Fibroblast of skin of back (primary cell): Measurements from ENCODE around the gene PRR23A. TPM values are rescaled to one million over a fixed set of nuclear protein-coding genes. Genes with fewer than 3 reads are reported as not detected.
A peak's percentile ranks its signal among the peaks of the same experiment; 100 is the strongest.
"Not testable (repeated sequence)": the region's sequence is repeated elsewhere in the genome, so short reads cannot be mapped to it uniquely, and the experiment has no call there.

Experiments used
- DNase-seq: peaks from one replicate; pipeline ENCODE4 v3.0.0-alpha.2; 2013
- polyA plus RNA-seq, 2 experiments: library from polyadenylated mRNA; unstranded; fragments of 120-200 nt; gene quantifications; one replicate each; pipeline ENCODE4 v1.2.1, GENCODE V29; 2013; ENCODE audit not compliant: insufficient read length in 2 of 2

PRR23A gene
- polyA plus RNA-seq (2013, experiment 1 of 2; ENCODE audit: insufficient read length), result not detected
- polyA plus RNA-seq (2013, experiment 2 of 2; ENCODE audit: insufficient read length), result not detected

- no peak for DNase-seq
Measured at GRCh38 chr3:139006051-139006716, at the start of gene PRR23A. Gene PRR23A, minus strand, starts transcription at chr3:139006268. Its CDS starts 0 bp downstream, at chr3:139006268.

DNA sequence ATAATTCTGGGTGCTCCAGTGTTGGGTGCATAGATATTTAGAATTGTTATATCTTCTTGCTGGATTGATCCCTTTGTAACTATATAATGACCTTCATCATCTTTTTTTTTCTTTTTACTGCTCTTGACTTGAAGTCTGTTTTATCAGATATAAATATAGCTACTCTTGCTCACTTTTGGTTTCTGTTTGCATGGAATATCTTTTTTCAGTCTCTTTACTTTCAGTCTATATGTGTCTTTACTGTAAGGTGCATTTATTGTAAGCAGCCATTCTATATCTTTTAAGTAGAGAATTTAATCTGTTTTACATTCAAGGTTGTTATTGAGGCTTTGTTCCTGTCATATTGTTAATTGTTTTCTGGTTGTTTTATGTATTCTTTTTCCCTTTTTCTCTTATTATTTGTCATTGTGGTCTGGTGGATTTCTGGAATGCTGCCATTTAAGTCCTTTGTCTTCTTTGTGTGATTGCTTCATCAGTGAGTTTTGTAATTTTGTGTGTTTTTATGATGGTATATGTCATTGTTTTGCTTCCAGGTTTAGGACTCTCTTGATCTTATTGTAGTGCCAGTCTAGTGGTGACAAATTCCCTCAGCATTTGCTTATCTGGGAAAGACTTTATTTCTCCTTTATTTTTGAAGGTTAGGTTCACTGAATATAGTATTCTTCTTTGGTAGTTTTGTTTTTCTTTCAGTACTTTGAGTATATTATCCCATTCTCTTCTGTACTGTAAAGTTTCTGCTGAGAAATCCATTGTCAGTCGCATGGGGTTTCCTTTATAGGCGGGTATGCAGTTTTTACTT lies 46.9 kb upstream of the PRR23A start:
- no peak for DNase-seq

DNA sequence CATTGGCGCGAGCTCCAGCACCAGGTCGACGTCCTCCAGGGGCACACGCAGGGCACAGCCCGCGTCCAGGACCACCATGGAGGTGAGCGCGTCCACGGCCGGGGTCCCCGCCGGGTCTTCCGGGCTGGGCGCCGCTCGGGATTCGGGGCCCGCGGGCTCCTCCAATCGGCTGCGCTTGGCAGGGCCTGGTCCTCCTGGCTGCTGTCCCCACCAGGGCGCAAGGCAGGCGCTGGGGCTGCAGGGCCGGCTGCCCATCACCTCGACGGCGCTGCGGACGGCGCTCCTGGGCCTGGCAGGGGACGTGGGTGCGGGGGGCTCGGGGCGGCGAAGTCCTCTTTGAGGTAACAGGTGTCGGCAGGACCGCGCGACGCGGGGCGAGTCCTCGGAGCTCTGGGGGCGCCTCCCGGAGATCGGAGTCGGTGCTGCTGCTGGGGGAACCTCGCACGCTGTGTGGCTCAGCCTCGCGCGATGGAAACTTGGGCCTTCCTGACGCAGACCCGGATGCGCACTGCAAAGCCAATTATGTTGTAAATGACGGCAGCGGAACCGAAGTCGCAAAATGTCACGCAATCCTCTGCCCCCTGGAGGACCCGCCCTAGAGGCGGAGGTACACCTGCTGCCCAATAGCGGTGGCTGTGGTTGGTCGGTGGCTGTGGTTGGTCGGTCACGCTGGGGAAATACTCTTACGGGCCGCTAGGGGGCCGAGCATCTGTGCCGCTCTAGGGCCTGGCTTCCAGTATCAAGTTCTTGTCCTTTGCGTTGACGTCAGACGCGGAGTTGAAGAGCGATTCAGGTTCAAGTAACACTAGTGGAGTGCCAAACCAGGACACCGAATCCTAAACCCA lies 38.5 kb upstream of the PRR23A start, which contains the start of gene PRR23C:
Gene PRR23C (minus strand): TSS at position 527 of the 845 bp plus-strand sequence. CDS start 272 bp downstream, at position 255.
- no peak for DNase-seq

DNA sequence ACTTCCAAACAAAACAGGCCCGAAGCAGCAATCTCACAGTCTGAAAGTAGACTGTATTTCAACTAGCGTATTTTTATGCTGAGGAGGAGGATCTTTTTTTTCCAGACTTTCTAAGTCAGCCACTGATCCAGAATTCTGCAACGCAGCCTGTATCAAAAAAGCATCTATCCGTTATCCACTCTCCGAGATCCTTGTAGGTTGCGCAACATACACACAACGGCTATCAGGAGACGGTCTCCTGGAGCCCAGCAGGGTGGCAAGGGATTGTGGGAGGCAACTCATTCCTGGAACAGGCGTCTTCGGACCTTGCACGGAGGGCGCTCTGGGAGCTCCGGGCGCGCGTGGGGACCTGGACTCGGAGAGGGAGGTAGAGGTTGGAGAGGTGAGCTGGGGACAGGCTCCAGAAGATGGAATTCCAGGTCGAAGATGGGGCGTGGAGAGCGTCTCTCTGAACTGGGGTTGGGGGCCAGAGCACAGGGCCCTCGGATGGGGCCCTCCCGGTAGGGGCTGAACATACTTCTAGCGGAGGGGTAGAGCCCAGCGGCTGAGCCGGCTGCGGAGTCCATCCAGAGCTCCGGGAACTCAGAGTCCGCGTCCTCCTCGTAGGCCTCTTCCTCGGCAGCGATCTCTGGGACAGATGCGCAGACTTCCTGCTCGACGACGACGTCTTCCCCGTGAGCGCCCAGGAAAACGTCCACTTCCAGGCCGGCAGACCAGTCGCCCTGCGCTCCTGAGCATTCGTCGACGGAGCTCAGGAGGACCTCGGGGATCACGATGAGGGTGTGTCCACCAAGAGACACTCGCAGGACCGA lies 37.7 kb upstream of the PRR23A start:
- DNase-seq, result no peak

- DNase-seq, result no peak
Measured at GRCh38 chr3:139037478-139037877, 31.4 kb upstream of the PRR23A start.

- DNase-seq, result no peak
Measured at GRCh38 chr3:139032326-139033002, 26.4 kb upstream of the PRR23A start.

- not testable (repeated sequence) for DNase-seq
Measured at GRCh38 chr3:139030576-139030975, 24.5 kb upstream of the PRR23A start.

GRCh38 chr3:139024968-139025367 lies 18.9 kb upstream of the PRR23A start:
- DNase-seq, result no peak

- no peak for DNase-seq
Measured at GRCh38 chr3:139020868-139021234, 14.8 kb upstream of the PRR23A start, which contains the start of gene PRR23B. Gene PRR23B, minus strand, starts transcription at chr3:139020926. Its CDS starts 265 bp downstream, at chr3:139020661.

DNA sequence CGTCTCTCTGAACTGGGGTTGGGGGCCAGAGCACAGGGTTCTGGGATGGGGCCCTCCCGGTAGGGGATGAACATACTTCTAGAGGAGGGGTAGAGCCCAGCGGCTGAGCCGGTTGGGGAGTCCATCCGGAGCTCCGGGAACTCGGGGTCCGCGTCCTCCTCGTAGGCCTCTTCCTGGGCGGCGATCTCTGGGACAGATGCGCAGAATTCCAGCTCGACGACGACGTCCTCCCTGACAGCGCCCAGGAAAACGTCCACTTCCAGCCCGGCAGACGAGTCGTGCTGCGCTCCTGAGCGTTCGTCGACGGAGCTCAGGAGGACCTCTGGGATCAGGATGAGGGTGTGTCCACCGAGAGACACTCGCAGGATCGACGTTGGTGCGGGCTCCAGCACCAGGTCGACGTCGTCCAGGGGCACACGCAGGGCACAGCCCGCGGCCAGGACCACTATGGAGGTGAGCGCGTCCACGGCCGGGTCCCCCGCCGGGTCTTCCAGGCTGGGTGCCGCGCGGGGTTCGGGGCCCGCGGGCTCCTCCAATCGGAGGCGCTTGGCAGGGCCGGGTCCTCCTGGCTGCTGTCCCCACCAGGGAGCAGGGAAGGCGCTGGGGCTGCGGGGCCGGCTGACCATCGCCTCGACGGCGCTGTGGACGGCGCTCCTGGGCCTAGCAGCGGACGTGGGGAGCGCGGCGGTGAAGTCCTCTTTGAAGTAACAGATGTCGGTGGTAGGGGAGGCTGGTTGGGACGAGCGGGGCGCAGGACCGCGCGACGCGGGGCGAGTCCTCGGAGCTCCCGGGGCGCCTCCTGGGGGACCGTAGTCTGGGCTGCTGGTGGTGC lies 14.2 kb upstream of the PRR23A start:
- no peak for DNase-seq

DNA sequence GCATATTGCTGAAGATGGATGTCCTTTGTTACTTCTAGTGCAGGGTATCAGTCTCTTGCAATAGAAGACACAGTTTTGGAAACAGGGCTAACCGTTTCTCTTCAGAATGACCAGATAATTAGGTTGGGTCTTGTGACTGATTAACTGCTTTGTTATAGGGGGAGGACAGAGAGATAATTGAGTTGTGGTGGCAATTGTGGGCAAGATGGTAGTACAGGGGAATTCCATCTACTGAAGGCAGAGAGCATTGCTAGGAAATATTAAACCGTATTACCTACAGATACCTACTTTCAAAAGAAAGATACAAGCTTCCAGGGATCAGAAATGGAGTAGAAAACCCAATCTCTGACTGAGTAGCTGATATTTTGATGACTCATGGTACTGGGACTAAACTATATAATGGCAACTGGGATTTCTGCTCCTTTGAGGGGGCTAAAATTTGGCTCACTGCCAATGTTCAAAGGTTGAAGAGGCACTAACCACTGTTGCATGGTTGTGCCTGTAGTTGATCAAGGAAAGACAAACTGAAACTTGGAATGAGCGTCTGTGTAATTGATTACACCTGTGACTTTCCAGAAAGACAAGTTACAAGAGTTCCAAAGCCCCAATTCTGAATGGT lies 10.5 kb upstream of the PRR23A start:
- DNase-seq, result no peak

GRCh38 chr3:139005356-139005993 lies 593 bp downstream of the PRR23A start:
- no peak for DNase-seq

DNA sequence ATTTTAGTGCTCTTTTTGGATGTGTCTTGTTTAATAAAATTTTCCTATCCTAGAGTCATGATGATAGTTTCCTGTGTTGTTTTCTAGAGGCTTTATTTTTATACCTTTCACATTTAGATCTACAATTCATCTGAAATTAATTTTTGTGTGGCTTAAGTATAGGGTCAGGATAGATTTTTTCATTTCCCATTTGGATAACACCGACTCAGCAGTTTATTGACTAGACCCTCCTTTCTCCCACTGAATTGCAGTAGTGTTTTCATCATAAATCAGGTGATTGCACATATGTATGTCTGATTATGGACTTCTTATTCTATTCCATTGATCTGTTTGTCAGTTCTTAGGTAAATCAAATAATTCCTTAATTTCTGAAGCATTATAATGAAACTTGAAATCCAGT lies 10.4 kb downstream of the PRR23A start:
- DNase-seq, result no peak

DNA sequence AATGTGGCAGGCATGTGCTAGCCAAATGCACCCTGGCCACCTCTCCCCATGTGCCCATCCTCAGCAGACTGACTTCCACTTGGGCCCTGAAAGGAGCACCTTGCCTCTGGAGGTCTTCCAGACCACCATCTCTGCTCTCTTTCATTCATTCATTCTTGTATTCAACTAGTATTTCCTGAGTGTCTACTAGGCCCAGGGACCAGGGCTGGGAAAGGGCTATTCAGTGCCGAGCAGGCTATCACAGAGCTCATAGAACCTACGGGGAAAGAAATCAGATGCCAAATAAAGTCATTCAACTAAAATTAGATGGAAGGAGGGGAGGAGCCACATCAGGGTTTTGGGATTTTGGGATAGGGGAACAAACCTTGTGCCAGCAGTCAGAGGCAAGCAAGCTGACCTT lies 18.9 kb downstream of the PRR23A start:
- DNase-seq, result no peak

DNA sequence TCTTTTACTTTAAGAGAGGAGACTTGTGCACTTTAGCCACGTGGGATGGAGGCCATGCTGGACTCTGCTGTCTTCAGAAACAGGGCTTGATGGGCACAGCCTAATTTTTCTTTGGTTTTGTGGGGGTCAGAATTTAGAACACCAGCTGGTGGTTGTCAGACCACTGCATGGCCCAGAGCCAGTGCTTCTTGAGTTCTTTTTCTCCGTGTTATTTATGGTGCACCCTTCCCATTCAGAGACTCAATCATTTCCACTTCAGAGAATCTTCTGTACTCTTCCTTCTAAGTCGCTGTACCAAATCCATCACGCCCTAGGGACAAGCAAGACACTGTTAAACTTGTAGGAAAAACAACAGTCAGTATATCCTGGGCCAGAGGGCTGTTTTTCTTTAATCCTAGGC lies 20.1 kb downstream of the PRR23A start:
- no peak for DNase-seq

- DNase-seq, result no peak
Measured at GRCh38 chr3:138984816-138985215, 21.3 kb downstream of the PRR23A start.

DNA sequence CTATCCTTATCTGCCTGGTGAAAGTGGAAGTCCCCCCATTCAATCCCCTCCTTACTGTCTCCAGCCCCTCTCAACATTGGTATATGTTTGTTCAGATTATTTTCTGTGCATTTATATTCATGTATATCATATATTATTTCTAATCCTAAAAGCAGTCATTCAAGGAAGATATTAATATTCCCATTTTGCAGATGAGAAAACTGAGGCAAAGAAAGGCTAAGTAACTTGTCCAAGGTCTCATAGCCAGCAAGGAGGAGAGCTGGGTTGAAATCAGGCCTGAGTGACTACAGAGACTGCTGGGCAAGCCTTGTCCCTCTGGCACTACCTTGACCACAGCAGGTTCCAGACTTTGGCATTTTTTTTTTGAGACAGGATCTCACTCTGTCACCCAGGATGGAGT lies 30.0 kb downstream of the PRR23A start:
- DNase-seq, result no peak

DNA sequence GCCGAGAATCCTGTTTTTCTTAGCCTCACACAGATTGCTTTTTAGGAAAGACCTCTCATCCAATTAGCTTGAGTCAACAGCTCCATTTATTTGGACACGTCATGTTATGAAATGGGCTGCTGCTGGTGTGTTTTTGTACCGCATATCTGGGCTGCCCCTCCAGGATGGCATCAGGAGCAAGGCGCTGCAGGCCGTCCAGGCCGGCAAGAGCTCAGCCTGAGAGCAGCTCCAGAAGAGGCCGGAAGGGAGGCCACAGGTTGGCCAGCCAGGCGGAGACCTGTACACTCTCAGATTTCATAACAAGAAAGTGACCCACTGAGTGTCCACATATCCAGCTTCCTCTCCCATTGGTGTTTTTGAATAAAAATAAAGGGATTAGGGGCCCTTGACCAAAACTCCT lies 30.7 kb downstream of the PRR23A start:
- no peak for DNase-seq

GRCh38 chr3:138974462-138974861 lies 31.6 kb downstream of the PRR23A start:
- DNase-seq, result peak; percentile 35
